ENCODE results near the gene PAEP.

DNA sequence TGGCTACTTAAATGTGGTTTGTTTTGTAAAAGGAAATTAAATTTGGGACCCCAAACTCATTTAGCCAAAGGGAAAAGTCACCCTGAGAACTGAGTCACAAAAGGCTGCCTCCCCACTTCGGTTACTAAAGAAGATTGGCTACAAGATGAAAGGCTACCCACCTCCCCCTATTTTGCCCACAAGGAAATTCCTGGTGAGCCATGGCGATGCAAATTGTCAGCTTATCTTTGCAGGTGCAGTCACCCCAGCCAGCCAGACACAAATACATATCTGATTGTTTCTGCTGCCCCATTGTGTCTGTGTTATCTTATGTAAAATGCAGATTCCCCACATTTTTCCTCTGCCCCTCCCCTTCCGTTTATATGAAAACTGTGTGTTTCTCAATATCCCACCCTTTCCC is 8.9 kb downstream of the PAEP start:
- TF ChIP-seq YY1 (IDR thresholded peaks at IDR 0.05) (no peak), RAD21 (IDR thresholded peaks at IDR 0.05) (no peak), TAF1 (conservative IDR thresholded peaks at IDR 0.05) (no peak), JUND (IDR thresholded peaks at IDR 0.05) (no peak), GABPA (IDR thresholded peaks at IDR 0.05 in 1 of 2, conservative IDR thresholded peaks at IDR 0.05 in 1 of 2) (no peak), FOXA2 (IDR thresholded peaks at IDR 0.05) (no peak), FOXA1 (IDR thresholded peaks at IDR 0.05) (no peak), RXRA (IDR thresholded peaks at IDR 0.05) (no peak)
- TF ChIP-seq, protein P1, sequence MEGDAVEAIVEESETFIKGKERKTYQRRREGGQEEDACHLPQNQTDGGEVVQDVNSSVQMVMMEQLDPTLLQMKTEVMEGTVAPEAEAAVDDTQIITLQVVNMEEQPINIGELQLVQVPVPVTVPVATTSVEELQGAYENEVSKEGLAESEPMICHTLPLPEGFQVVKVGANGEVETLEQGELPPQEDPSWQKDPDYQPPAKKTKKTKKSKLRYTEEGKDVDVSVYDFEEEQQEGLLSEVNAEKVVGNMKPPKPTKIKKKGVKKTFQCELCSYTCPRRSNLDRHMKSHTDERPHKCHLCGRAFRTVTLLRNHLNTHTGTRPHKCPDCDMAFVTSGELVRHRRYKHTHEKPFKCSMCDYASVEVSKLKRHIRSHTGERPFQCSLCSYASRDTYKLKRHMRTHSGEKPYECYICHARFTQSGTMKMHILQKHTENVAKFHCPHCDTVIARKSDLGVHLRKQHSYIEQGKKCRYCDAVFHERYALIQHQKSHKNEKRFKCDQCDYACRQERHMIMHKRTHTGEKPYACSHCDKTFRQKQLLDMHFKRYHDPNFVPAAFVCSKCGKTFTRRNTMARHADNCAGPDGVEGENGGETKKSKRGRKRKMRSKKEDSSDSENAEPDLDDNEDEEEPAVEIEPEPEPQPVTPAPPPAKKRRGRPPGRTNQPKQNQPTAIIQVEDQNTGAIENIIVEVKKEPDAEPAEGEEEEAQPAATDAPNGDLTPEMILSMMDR (IDR thresholded peaks at IDR 0.05; ENCODE audit: low read depth, low read length, missing input control): no peak
- TF ChIP-seq, protein P2, sequence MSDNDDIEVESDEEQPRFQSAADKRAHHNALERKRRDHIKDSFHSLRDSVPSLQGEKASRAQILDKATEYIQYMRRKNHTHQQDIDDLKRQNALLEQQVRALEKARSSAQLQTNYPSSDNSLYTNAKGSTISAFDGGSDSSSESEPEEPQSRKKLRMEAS (IDR thresholded peaks at IDR 0.05): no peak
- TF ChIP-seq, protein P3, sequence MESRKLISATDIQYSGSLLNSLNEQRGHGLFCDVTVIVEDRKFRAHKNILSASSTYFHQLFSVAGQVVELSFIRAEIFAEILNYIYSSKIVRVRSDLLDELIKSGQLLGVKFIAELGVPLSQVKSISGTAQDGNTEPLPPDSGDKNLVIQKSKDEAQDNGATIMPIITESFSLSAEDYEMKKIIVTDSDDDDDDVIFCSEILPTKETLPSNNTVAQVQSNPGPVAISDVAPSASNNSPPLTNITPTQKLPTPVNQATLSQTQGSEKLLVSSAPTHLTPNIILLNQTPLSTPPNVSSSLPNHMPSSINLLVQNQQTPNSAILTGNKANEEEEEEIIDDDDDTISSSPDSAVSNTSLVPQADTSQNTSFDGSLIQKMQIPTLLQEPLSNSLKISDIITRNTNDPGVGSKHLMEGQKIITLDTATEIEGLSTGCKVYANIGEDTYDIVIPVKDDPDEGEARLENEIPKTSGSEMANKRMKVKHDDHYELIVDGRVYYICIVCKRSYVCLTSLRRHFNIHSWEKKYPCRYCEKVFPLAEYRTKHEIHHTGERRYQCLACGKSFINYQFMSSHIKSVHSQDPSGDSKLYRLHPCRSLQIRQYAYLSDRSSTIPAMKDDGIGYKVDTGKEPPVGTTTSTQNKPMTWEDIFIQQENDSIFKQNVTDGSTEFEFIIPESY (IDR thresholded peaks at IDR 0.05): no peak
- TF ChIP-seq, protein P4, sequence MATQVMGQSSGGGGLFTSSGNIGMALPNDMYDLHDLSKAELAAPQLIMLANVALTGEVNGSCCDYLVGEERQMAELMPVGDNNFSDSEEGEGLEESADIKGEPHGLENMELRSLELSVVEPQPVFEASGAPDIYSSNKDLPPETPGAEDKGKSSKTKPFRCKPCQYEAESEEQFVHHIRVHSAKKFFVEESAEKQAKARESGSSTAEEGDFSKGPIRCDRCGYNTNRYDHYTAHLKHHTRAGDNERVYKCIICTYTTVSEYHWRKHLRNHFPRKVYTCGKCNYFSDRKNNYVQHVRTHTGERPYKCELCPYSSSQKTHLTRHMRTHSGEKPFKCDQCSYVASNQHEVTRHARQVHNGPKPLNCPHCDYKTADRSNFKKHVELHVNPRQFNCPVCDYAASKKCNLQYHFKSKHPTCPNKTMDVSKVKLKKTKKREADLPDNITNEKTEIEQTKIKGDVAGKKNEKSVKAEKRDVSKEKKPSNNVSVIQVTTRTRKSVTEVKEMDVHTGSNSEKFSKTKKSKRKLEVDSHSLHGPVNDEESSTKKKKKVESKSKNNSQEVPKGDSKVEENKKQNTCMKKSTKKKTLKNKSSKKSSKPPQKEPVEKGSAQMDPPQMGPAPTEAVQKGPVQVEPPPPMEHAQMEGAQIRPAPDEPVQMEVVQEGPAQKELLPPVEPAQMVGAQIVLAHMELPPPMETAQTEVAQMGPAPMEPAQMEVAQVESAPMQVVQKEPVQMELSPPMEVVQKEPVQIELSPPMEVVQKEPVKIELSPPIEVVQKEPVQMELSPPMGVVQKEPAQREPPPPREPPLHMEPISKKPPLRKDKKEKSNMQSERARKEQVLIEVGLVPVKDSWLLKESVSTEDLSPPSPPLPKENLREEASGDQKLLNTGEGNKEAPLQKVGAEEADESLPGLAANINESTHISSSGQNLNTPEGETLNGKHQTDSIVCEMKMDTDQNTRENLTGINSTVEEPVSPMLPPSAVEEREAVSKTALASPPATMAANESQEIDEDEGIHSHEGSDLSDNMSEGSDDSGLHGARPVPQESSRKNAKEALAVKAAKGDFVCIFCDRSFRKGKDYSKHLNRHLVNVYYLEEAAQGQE (IDR thresholded peaks at IDR 0.05): no peak
- TF ChIP-seq, protein P5, sequence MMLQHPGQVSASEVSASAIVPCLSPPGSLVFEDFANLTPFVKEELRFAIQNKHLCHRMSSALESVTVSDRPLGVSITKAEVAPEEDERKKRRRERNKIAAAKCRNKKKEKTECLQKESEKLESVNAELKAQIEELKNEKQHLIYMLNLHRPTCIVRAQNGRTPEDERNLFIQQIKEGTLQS (IDR thresholded peaks at IDR 0.05): no peak
